HL-60 (cell line): ENCODE measurements around the gene JPH3.
"Not testable (repeated sequence)": the region's sequence is repeated elsewhere in the genome, so short reads cannot be mapped to it uniquely, and the experiment has no call there.

Experiments
- DNase-seq, 2 experiments: peaks; one replicate each; pipeline ENCODE4 v3.0.0-alpha.2; 2010 to 2020; ENCODE audit warnings: low read depth in 1 of 2, low spot score in 1 of 2
- H3K27ac ChIP-seq: fragments of 250-450 bp; sonication (Bioruptor Pico); replicated peaks from 2 replicates; pipeline ENCODE4 v1.5.1; 2020; ENCODE audit warnings: mild to moderate bottlenecking, moderate library complexity
- H3K27me3 ChIP-seq: fragments of 250-450 bp; sonication (Bioruptor Pico); 2 replicates; pipeline ENCODE4 v1.5.1; 2021; ENCODE audit warnings: mild to moderate bottlenecking, moderate library complexity; ENCODE audit not compliant: insufficient read depth, poor library complexity, severe bottlenecking
- H3K4me3 ChIP-seq: replicated peaks from 2 replicates; pipeline ENCODE4 v1.5.1; 2011; ENCODE audit warnings: mild to moderate bottlenecking, control low read depth, low read length; ENCODE audit not compliant: insufficient read depth
- GABPA ChIP-seq: IDR thresholded peaks from 2 replicates; pipeline ENCODE4 v1.6.1; 2012; ENCODE audit warnings: low read depth
- POLR2AphosphoS5 ChIP-seq: IDR thresholded peaks from 2 replicates; pipeline ENCODE4 v1.6.1; 2012; ENCODE audit warnings: low read depth
- SPI1 ChIP-seq: IDR thresholded peaks from 2 replicates; pipeline ENCODE4 v1.6.1; 2012; ENCODE audit warnings: low read depth, mild to moderate bottlenecking, borderline replicate concordance
- TF ChIP-seq, protein P1 (sequence below): IDR thresholded peaks from one replicate; pipeline ENCODE4 v1.5.1; 2011; ENCODE audit warnings: low read length, control low read depth, inconsistent platforms; ENCODE audit not compliant: insufficient read depth
- TF ChIP-seq, protein P2 (sequence below): IDR thresholded peaks from 2 replicates; pipeline ENCODE4 v1.6.1; 2012; ENCODE audit warnings: low read depth; ENCODE audit not compliant: insufficient replicate concordance

JPH3 gene

DNA sequence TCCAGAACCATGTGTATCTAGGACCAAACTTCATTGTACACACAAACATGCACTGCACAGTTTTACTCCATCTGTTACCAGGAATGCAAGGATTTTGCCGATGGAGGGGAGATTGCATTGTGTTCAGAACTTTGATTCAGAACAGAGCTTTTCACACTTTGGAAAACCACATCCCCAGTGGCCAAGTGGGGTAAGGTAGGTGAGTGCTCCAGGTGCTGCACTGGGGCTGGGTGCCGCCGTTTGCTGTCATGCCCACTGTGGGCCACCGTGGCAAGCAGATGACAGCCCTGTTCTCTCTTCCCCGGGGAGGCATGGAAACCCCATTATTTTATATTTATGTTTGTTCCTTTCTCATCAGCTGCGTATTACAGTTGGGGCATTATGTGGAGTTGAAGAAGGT lies 29.3 kb upstream of the JPH3 start:
- no peaks in the 10 kb centered on the region for H3K27me3 ChIP-seq
- no peak overlapping the region for H3K4me3 ChIP-seq
- DNase-seq = no peak
- TF ChIP-seq, protein P1, sequence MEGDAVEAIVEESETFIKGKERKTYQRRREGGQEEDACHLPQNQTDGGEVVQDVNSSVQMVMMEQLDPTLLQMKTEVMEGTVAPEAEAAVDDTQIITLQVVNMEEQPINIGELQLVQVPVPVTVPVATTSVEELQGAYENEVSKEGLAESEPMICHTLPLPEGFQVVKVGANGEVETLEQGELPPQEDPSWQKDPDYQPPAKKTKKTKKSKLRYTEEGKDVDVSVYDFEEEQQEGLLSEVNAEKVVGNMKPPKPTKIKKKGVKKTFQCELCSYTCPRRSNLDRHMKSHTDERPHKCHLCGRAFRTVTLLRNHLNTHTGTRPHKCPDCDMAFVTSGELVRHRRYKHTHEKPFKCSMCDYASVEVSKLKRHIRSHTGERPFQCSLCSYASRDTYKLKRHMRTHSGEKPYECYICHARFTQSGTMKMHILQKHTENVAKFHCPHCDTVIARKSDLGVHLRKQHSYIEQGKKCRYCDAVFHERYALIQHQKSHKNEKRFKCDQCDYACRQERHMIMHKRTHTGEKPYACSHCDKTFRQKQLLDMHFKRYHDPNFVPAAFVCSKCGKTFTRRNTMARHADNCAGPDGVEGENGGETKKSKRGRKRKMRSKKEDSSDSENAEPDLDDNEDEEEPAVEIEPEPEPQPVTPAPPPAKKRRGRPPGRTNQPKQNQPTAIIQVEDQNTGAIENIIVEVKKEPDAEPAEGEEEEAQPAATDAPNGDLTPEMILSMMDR = no peak
- TF ChIP-seq SPI1 = no peak
- TF ChIP-seq POLR2AphosphoS5 = no peak
- TF ChIP-seq, protein P2, sequence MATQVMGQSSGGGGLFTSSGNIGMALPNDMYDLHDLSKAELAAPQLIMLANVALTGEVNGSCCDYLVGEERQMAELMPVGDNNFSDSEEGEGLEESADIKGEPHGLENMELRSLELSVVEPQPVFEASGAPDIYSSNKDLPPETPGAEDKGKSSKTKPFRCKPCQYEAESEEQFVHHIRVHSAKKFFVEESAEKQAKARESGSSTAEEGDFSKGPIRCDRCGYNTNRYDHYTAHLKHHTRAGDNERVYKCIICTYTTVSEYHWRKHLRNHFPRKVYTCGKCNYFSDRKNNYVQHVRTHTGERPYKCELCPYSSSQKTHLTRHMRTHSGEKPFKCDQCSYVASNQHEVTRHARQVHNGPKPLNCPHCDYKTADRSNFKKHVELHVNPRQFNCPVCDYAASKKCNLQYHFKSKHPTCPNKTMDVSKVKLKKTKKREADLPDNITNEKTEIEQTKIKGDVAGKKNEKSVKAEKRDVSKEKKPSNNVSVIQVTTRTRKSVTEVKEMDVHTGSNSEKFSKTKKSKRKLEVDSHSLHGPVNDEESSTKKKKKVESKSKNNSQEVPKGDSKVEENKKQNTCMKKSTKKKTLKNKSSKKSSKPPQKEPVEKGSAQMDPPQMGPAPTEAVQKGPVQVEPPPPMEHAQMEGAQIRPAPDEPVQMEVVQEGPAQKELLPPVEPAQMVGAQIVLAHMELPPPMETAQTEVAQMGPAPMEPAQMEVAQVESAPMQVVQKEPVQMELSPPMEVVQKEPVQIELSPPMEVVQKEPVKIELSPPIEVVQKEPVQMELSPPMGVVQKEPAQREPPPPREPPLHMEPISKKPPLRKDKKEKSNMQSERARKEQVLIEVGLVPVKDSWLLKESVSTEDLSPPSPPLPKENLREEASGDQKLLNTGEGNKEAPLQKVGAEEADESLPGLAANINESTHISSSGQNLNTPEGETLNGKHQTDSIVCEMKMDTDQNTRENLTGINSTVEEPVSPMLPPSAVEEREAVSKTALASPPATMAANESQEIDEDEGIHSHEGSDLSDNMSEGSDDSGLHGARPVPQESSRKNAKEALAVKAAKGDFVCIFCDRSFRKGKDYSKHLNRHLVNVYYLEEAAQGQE = no peak
- TF ChIP-seq GABPA = no peak
- no peak overlapping the region for H3K27ac ChIP-seq

DNA sequence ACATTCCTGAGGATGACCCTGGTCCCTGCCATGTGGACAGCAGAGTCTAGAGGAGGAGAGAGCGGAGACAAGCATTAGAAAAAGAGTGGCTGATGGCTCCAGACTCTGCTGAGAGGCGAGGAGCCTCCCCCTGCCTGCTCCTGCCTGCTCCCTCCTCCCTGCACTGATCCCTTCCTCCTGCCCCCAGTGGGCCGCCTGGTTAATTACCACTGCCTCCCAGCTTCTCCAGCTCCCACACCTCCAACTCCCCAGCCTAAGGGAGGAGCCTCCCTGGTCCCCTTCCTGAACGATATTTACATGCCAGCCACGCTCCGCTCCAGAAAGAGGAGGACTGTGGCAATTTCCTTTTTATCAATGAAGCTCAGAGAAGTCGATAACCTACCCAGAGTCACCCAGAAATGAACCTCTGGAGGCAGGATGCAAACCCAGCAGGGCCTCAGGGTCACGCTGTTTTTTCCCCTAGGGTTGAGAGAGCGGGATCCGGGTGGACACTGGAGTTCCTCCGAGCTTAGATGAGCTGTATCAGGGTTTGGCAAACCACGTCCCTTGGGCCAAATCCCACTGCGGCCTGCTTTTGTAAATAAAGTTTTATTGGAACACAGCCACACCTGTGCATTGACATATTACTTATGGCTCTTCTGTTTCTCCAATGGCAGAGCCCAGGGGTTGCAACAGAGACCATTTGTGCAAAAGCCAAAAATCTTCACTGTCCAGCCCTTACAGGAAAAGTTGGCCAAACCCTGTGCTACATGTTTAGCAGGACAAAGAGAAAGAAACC lies 27.1 kb upstream of the JPH3 start:
- no peak overlapping the region for H3K4me3 ChIP-seq

DNA sequence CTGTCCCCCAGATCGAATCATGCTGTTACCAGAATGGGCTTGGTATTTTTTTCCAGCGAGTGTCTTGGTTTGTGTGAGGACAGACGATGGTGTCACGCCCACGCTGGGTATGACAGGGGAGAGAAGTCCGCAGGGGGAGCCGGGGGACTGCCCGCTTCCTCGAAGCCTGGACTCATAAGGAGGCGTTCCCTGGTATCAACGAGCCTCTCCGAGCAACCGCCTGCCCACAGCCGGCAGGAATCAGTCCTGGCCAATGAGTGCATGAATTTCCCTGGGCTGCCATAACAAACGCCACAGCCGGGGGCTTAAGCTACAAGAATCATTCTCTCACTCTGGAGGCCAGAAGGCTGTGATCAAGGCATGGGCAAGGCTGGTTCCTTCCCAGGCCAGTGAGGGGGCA lies 26.1 kb upstream of the JPH3 start:
- H3K27ac ChIP-seq = no peak overlapping the region
- DNase-seq = no peak
- TF ChIP-seq, protein P2 = no peak
- TF ChIP-seq SPI1 = no peak
- TF ChIP-seq, protein P1 = no peak
- TF ChIP-seq GABPA = no peak
- no peaks in the 10 kb centered on the region for H3K27me3 ChIP-seq
- H3K4me3 ChIP-seq = no peak overlapping the region

More for the DNA sequence above, 27.1 kb upstream of the JPH3 start:
- TF ChIP-seq POLR2AphosphoS5 (no peak), SPI1 (no peak), GABPA (no peak)
- TF ChIP-seq, protein P2 = no peak
- TF ChIP-seq, protein P1 = no peak
- Histone ChIP-seq H3K27ac (no peak overlapping the region), H3K27me3 (no peaks in the 10 kb centered on the region)
- no peak for DNase-seq

DNA sequence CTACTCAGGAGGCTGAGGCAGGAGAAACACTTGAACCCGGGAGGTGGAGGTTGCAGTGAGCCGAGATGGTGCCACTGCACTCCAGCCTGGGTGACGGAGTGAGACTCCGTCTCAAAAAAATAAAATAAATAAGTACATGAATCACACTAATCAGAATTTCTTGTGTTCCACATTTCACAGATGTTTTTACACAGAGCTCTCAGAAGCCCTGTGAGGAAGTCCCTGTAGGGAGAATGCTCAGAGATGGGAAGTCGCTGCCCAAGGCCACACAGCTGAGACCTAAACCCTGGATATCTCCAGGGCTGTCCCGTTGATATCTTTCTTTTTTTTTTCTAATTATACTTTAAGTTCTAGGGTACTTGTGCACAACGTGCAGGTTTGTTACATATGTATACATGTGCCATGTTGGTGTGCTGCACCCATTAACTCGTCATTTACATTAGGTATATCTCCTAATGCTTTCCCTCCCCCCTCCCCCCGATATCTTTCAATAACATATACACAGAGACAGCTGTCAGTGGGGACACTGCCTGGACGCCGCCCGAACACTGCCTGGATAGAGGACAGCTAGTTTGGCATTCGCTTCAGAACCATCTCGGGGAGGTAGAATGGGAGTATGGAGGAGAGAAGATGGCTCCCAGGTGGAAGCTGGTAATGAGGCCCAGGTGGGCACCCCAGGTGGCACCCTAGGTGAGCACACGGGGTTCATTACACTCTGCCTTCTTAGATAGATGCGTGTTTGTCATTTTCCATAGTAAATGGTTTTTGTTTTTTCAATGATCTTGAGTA lies 24.0 kb upstream of the JPH3 start:
- not testable (repeated sequence) for H3K4me3 ChIP-seq, DNase-seq, H3K27ac ChIP-seq, H3K27me3 ChIP-seq
